HEK293 (cell line): ENCODE data around the gene EGR2.

Source experiments
- GFI1B ChIP-seq: fragments of 450-650 bp; formaldehyde crosslinking; IDR thresholded peaks from 2 replicates; pipeline ENCODE4 v1.5.1; 2016; ENCODE audit warnings: missing biosample characterization, missing genetic modification characterization
- HOXC10 ChIP-seq: sonication (generic); formaldehyde crosslinking; IDR thresholded peaks from 2 replicates; pipeline ENCODE4 v1.8.1; 2023; ENCODE audit warnings: mild to moderate bottlenecking, missing genetic modification reagents
- HOXD13 ChIP-seq: sonication (generic); formaldehyde crosslinking; IDR thresholded peaks from 2 replicates; pipeline ENCODE4 v1.8.0; 2022; ENCODE audit warnings: missing genetic modification reagents, borderline replicate concordance
- KLF10 ChIP-seq: fragments of 450-650 bp; IDR thresholded peaks from 2 replicates; pipeline ENCODE4 v1.5.1; 2018; ENCODE audit warnings: missing biosample characterization, mild to moderate bottlenecking, missing genetic modification characterization
- OVOL3 ChIP-seq: fragments of 450-650 bp; formaldehyde crosslinking; IDR thresholded peaks from 2 replicates; pipeline ENCODE4 v1.5.1; 2016; ENCODE audit warnings: missing biosample characterization, missing genetic modification characterization
- RBAK ChIP-seq: fragments of 450-650 bp; formaldehyde crosslinking; IDR thresholded peaks from 2 replicates; pipeline ENCODE4 v1.5.1; 2016; ENCODE audit warnings: missing biosample characterization, missing genetic modification characterization
- REPIN1 ChIP-seq: fragments of 450-650 bp; formaldehyde crosslinking; IDR thresholded peaks from 2 replicates; pipeline ENCODE4 v1.5.1; 2017; ENCODE audit warnings: missing biosample characterization, missing genetic modification characterization, low read depth
- SALL2 ChIP-seq: fragments of 450-650 bp; formaldehyde crosslinking; IDR thresholded peaks from 2 replicates; pipeline ENCODE4 v1.5.0; 2017; ENCODE audit warnings: missing biosample characterization, mild to moderate bottlenecking, missing genetic modification characterization, borderline replicate concordance
- SCRT1 ChIP-seq: fragments of 450-650 bp; formaldehyde crosslinking; IDR thresholded peaks from 2 replicates; pipeline ENCODE4 v1.5.1; 2016; ENCODE audit warnings: missing biosample characterization, missing genetic modification characterization, borderline replicate concordance
- SCRT2 ChIP-seq: fragments of 450-650 bp; formaldehyde crosslinking; IDR thresholded peaks from 2 replicates; pipeline ENCODE4 v1.5.1; 2016; ENCODE audit warnings: missing biosample characterization, missing genetic modification characterization
- SP3 ChIP-seq: fragments of 450-650 bp; formaldehyde crosslinking; IDR thresholded peaks from 2 replicates; pipeline ENCODE4 v1.5.1; 2016; ENCODE audit warnings: missing biosample characterization, missing genetic modification characterization
- SP7 ChIP-seq: fragments of 450-650 bp; formaldehyde crosslinking; IDR thresholded peaks from 2 replicates; pipeline ENCODE4 v1.5.1; 2016; ENCODE audit warnings: missing biosample characterization, missing genetic modification characterization
- ZBTB49 ChIP-seq: fragments of 450-650 bp; formaldehyde crosslinking; IDR thresholded peaks from 2 replicates; pipeline ENCODE4 v1.5.1; 2016; ENCODE audit warnings: missing biosample characterization, missing genetic modification characterization, low read depth
- ZBTB6 ChIP-seq: fragments of 450-650 bp; formaldehyde crosslinking; IDR thresholded peaks from 2 replicates; pipeline ENCODE4 v1.5.1; 2017; ENCODE audit warnings: missing biosample characterization, missing genetic modification characterization
- ZBTB7A ChIP-seq: fragments of 450-650 bp; formaldehyde crosslinking; IDR thresholded peaks from 2 replicates; pipeline ENCODE4 v1.5.1; 2016; ENCODE audit warnings: low read depth, missing biosample characterization, missing genetic modification characterization
- ZBTB8A ChIP-seq: fragments of 450-650 bp; formaldehyde crosslinking; IDR thresholded peaks from 2 replicates; pipeline ENCODE4 v1.5.1; 2016; ENCODE audit warnings: missing biosample characterization, missing genetic modification characterization
- ZFP3 ChIP-seq: fragments of 450-650 bp; formaldehyde crosslinking; IDR thresholded peaks from 2 replicates; pipeline ENCODE4 v1.5.1; 2016; ENCODE audit warnings: low read depth, missing biosample characterization, missing genetic modification characterization
- ZIC2 ChIP-seq: fragments of 450-650 bp; formaldehyde crosslinking; IDR thresholded peaks from 2 replicates; pipeline ENCODE4 v1.5.1; 2016; ENCODE audit warnings: missing biosample characterization, missing genetic modification characterization
- ZNF133 ChIP-seq: fragments of 450-650 bp; formaldehyde crosslinking; IDR thresholded peaks from 2 replicates; pipeline ENCODE4 v1.5.1; 2016; ENCODE audit warnings: missing biosample characterization, missing genetic modification characterization
- ZNF174 ChIP-seq: fragments of 450-650 bp; formaldehyde crosslinking; IDR thresholded peaks from 2 replicates; pipeline ENCODE4 v1.5.0; 2017; ENCODE audit warnings: missing biosample characterization, mild to moderate bottlenecking, missing genetic modification characterization
- ZNF18 ChIP-seq: fragments of 450-650 bp; formaldehyde crosslinking; IDR thresholded peaks from 2 replicates; pipeline ENCODE4 v1.5.1; 2016; ENCODE audit warnings: missing biosample characterization, missing genetic modification characterization
- ZNF211 ChIP-seq: fragments of 450-650 bp; formaldehyde crosslinking; IDR thresholded peaks from 2 replicates; pipeline ENCODE4 v1.5.1; 2016; ENCODE audit warnings: low read depth, missing biosample characterization, missing genetic modification characterization
- ZNF214 ChIP-seq: fragments of 450-650 bp; formaldehyde crosslinking; IDR thresholded peaks from 2 replicates; pipeline ENCODE4 v1.5.1; 2017; ENCODE audit warnings: missing biosample characterization, mild to moderate bottlenecking, missing genetic modification characterization, borderline replicate concordance
- ZNF26 ChIP-seq: fragments of 450-650 bp; formaldehyde crosslinking; IDR thresholded peaks from 2 replicates; pipeline ENCODE4 v1.5.1; 2016; ENCODE audit warnings: missing biosample characterization, missing genetic modification characterization
- ZNF350 ChIP-seq: fragments of 450-650 bp; formaldehyde crosslinking; IDR thresholded peaks from 2 replicates; pipeline ENCODE4 v1.5.0; 2017; ENCODE audit warnings: missing biosample characterization, mild to moderate bottlenecking, missing genetic modification characterization
- ZNF366 ChIP-seq: fragments of 450-650 bp; formaldehyde crosslinking; conservative IDR thresholded peaks from 2 replicates; pipeline ENCODE4 v1.5.1; 2016; ENCODE audit warnings: missing biosample characterization, missing genetic modification characterization
- ZNF426 ChIP-seq: fragments of 450-650 bp; formaldehyde crosslinking; IDR thresholded peaks from 2 replicates; pipeline ENCODE4 v1.5.1; 2017; ENCODE audit warnings: missing biosample characterization, missing genetic modification characterization, mild to moderate bottlenecking, inconsistent platforms, moderate library complexity
- ZNF529 ChIP-seq: fragments of 450-650 bp; formaldehyde crosslinking; IDR thresholded peaks from 2 replicates; pipeline ENCODE4 v1.5.1; 2017; ENCODE audit warnings: missing genetic modification characterization, missing biosample characterization; ENCODE audit not compliant: insufficient replicate concordance
- ZNF544 ChIP-seq: fragments of 450-650 bp; formaldehyde crosslinking; IDR thresholded peaks from 2 replicates; pipeline ENCODE4 v1.5.0; 2017; ENCODE audit warnings: missing biosample characterization, missing genetic modification characterization
- ZNF560 ChIP-seq: fragments of 450-650 bp; formaldehyde crosslinking; IDR thresholded peaks from 2 replicates; pipeline ENCODE4 v1.5.1; 2017; ENCODE audit warnings: missing biosample characterization, missing genetic modification characterization, borderline replicate concordance
- ZNF658 ChIP-seq: fragments of 450-650 bp; formaldehyde crosslinking; IDR thresholded peaks from 2 replicates; pipeline ENCODE4; 2016; ENCODE audit warnings: missing biosample characterization, missing genetic modification characterization
- ZNF670 ChIP-seq: fragments of 450-650 bp; formaldehyde crosslinking; IDR thresholded peaks from 2 replicates; pipeline ENCODE4 v1.5.1; 2016; ENCODE audit warnings: missing biosample characterization, missing genetic modification characterization, low read depth
- ZNF707 ChIP-seq: fragments of 450-650 bp; formaldehyde crosslinking; IDR thresholded peaks from 2 replicates; pipeline ENCODE4 v1.5.1; 2016; ENCODE audit warnings: missing biosample characterization, missing genetic modification characterization
- ZNF776 ChIP-seq: fragments of 450-650 bp; formaldehyde crosslinking; IDR thresholded peaks from 2 replicates; pipeline ENCODE4 v1.5.0; 2017; ENCODE audit warnings: missing biosample characterization, missing genetic modification characterization, borderline replicate concordance
- ZSCAN4 ChIP-seq: fragments of 450-650 bp; formaldehyde crosslinking; IDR thresholded peaks from 2 replicates; pipeline ENCODE4 v1.5.1; 2017; ENCODE audit warnings: missing biosample characterization, missing genetic modification characterization

The EGR2 gene

GRCh38 chr10:62817121-62817765 lies 1.1 kb upstream of the EGR2 start (continued):
- TF ChIP-seq SCRT2 (peak; percentile 84), ZBTB8A (tag by site-specific recombination) (no peak; the same call in 1 of the 2 replicates), ZNF174 (tag by site-specific recombination) (no peak), REPIN1 (no peak), GFI1B (tag by site-specific recombination) (no peak), ZBTB6 (tag by site-specific recombination) (no peak), ZNF670 (tag by site-specific recombination) (no peak), HOXD13 (no peak), ZNF18 (tag by site-specific recombination) (peak; percentile 99), ZNF560 (tag by site-specific recombination) (no peak), ZFP3 (tag by site-specific recombination) (no peak), KLF10 (tag by site-specific recombination) (no peak), ZNF133 (tag by site-specific recombination) (no peak), SP7 (tag by site-specific recombination) (peak; percentile 65), OVOL3 (no peak), ZNF776 (tag by site-specific recombination) (no peak), ZNF366 (tag by site-specific recombination) (no peak; the same call in 1 of the 2 replicates), SP3 (peak; percentile 48), ZNF426 (tag by site-specific recombination) (no peak), ZNF214 (tag by site-specific recombination) (no peak), HOXC10 (CRISPR knock-in tag) (no peak), ZNF544 (tag by site-specific recombination) (no peak), ZNF26 (tag by site-specific recombination) (no peak), ZSCAN4 (tag by site-specific recombination) (peak; percentile 82), ZNF211 (tag by site-specific recombination) (no peak), ZBTB49 (no peak), ZNF707 (no peak), ZIC2 (tag by site-specific recombination) (peak; percentile 13; the same call in 1 of the 2 replicates), SCRT1 (tag by site-specific recombination) (no peak), ZNF658 (tag by site-specific recombination) (no peak), ZBTB7A (tag by site-specific recombination) (peak; percentile 95), ZNF529 (no peak), RBAK (tag by site-specific recombination) (no peak), SALL2 (tag by site-specific recombination) (no peak), ZNF350 (tag by site-specific recombination) (no peak)
